COLO668 (cell line): ENCODE results near the gene GRIN1.
"Not testable (repeated sequence)": the region's sequence is repeated elsewhere in the genome, so short reads cannot be mapped to it uniquely, and the experiment has no call there.

Experiments
- DNase-seq: peaks from one replicate; lab custom pipeline; 2025; ENCODE audit not compliant: unreplicated experiment; lab: John Stamatoyannopoulos, UW

The GRIN1 gene

GRCh38 chr9:137111788-137112563 lies 27.0 kb upstream of the GRIN1 start:
- DNase-seq, result no peak

DNA sequence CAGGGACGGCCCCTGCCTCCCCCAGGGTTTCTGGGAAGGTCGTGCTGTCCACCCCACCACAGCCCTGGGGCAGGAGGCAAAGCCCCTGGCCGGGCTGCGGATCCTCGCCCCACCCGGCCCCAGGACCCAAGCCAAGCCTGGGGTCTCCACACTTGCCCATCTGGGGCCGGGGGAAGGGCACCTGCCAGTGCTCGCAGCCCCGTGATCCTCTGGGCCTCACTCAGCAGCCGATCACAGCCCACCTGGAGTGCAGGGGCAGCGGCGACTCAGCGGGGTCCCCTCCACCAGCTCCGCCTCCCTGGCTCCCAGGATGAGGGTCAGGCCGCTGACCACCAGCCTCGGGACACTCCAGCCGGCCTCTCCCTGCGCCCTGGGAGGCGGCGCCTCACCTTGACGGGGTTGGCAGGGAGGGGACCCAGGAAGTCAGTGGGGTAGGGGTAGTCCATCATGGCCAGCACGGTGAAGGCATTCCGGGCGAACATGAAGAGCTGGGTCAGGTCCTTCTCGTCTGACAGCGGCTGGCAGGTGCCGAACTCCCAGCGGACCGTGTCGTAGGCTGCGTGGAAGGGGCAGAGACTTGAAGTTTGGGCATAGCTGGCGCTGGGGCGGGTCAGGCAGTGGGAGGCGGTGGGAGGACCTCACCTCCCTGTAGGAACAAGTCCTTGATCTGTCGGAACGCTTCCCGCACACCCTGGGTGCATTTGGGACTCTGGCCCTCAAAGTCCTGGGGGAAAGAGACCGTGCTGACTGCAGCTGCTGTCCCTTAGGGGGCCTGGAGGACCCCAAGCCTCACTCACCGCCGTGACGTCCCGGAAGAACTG lies 26.2 kb upstream of the GRIN1 start:
- peak; percentile 10 for DNase-seq

GRCh38 chr9:137113385-137114159 lies 25.4 kb upstream of the GRIN1 start:
- DNase-seq, result peak; percentile 10

DNA sequence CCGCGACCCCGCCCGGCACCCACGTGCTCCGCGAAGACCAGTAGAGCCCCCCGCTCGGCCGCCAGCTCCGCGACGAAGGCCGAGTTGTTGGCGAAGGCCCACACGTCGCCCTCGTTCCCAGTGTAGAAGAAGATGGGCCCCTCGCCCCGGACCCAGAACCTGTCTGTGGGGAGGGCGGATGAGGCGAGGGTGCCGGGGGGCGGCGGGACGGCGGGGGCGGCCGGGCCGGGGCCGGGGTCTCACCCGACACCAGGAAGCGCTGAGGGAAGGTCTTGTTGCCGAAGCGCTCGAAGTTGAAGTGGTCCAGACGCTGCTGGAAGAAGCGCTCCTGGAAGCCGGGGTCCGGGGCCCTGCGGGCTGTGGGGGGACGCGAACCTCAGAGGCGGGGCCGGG lies 24.7 kb upstream of the GRIN1 start:
- no peak for DNase-seq

DNA sequence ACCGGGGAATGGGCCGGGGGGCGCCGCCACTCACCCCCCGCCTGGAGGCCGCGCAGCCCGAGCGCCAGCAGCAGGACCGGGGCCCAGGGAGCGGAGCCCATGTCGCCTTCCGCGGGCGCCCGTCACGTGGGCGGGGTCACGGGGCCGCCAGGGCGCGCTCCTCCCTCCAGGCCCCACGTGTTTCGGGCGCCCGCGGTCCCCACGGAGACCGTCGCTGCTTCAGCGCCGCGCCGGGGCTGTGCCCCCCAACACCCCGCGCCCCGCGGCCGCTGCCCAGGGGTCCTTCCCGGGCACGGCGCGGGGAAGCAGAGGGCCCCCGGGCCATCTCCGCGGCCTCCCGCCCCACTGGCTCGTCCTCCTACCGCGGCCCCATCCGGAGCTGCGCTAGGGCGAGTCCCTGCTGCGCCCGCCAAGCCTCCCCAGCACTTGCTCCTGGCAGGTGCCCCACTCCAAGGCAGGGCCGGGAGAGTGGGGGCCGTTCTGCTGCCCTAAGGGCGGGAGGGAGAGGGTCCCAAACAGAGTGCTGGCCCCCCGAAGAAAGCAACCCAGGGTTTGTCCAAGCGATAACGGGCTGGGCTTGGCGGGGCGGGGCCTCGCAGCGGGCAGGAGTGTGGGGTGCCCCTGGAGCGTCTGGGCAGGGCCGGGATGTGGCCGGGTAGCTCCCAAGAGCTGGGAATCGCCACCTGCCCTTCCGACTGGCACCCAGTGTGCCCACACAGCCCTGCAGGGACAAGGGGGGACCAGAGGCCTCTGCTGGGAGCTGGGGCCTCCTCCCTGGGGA lies 24.2 kb upstream of the GRIN1 start, which contains the start of gene DPP7:
Gene DPP7, minus strand, starts transcription at position 121 of the 781 bp plus-strand sequence. Its CDS starts 20 bp downstream, at position 101.
- DNase-seq, result peak; percentile 82

GRCh38 chr9:137115394-137116026 lies 23.4 kb upstream of the GRIN1 start:
- no peak for DNase-seq

- no peak for DNase-seq
Measured at GRCh38 chr9:137116027-137116507, 22.9 kb upstream of the GRIN1 start.

DNA sequence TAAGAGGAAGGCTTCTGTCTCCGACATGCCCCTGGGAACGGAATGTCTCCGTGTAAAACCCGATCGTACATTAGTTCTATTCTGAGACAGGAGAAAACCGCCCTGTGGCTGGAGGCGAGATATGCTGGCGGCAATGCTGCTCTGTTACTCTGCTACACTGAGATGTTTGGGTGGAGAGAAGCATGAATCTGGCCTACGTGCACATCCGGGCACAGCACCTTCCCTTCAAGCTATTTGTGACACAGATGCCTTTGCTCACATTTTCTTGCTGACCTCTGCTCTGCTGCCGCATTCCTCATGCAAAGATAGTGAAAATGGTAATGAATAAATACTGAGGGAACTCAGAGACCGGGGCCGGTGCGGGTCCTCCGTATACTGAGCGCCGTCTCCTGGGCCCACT lies 22.2 kb upstream of the GRIN1 start:
- no peak for DNase-seq

- DNase-seq, result no peak
Measured at GRCh38 chr9:137117269-137117731, 21.7 kb upstream of the GRIN1 start.

DNA sequence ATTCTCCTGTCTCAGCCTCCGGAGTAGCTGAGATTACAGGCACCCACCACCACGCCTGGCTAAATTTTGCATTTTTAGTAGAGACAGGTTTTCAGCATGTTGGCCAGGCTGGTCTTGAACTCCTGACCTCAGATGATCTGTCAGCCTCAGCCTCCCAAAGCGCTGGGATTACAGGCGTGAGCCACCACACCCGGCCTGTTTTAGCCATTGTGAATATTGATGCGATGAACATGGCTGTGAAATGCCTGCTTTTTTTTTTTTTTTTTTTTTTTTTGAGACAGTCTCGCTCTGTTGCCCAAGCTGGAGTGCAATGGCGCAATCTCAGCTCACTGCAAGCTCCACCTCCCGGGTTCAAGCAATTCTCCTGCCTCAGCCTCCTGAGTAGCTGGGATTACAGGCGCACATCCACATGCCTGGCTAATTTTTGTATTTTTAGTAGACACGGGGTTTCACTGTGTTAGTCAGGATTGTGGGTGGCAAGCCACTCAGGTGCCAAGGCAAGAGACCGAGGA lies 20.8 kb upstream of the GRIN1 start:
- DNase-seq, result not testable (repeated sequence)

- DNase-seq, result not testable (repeated sequence)
Measured at GRCh38 chr9:137121927-137122795, 16.8 kb upstream of the GRIN1 start.

GRCh38 chr9:137122796-137123467 lies 16.0 kb upstream of the GRIN1 start:
- not testable (repeated sequence) for DNase-seq

DNA sequence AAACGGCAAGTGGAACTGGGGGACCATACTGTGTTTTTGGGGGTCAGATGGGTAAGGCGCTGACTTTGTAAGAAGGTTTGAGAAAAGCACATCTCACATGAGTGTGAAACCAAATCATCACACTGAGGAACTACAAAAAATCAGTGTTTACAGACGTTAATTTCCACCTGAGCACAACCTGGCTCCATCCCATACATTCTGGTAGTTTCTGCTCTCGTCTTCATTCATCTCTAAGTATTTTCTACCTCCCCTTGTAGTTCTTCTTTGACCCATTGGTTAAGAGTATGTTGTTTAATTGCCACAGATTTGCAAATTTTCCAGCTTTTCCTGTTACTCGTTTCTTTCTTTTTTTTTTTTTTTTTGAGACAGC lies 15.5 kb upstream of the GRIN1 start:
- no peak for DNase-seq

- DNase-seq, result not testable (repeated sequence)
Measured at GRCh38 chr9:137123952-137124462, 14.9 kb upstream of the GRIN1 start.

- no peak for DNase-seq
Measured at GRCh38 chr9:137126786-137127185, 12.2 kb upstream of the GRIN1 start.

DNA sequence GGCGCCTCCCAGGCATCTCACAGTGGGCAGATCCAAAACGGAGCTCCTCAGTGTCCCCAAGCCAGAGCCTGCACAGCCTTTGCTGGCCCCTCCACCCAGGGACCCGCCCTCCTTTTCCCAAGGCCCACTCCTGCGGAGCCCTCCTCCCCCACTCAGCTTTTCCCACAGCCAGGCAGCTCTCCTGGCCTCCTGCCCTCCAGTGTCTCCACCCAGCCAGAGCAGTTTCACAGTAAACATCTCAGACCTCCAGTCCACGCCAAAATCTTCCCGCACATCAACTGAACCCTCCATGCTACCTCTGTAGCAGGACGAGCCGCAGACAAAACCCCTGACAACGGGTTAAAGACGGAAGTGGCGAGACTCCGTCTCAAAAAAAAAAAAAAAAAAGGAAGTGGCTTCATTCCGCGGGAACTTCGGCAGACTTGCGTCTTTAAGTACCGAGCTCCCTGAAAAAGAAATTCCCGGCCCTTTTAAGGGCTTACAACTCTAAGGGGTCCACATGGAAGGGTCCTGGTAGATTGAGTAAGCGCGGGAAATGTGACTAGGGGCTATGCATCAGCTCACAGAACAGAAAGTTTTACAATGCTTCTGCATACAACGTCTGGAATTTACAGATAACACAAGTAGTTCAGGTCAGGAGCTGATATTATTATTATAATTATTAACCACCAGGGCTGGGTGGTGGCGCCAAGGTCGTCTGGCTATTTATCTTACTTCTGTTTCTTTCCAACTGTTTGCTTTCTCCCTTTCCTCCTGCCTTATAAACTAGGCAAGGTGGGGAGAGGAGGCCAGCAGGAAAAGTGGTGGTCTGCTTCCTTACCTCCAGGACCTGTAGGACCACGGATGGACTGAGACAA lies 11.4 kb upstream of the GRIN1 start:
- DNase-seq, result no peak
